ENCODE results near the gene DIS3L2.
"Not testable (repeated sequence)": the region's sequence is repeated elsewhere in the genome, so short reads cannot be mapped to it uniquely, and the experiment has no call there.

Gene DIS3L2

DNA sequence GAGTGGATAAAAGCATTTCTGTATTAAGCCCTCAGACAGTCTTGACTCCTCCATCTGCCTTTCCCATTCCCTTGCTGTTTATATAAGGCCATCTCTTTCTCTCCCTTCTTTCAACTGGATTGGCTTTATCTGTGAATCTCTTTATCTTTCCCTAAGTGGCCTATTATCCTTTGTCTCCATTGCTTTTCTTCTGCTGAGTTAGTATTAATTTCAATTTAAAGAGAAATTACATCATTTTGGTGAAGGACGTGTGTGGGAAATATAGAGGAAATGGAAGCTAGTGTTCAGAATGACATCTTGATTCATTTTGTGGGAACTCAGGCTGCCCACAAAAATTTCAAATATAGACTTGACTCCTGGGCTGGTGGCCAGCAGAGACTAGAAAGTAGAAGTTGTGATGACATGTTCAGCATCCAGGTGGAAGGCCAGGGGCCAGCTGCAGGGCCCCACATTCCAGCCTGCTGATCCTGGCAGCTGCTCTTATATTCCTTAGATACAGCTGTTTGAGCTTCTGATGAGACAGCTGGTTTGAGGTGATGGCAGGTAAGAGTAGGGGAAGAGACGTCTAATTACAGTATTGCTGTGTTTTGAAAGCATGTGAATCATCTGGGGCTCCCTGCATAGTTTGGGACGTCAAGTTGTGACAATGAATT lies 52.3 kb downstream of the DIS3L2 start:
- DNase-seq, result peak; percentile 36 to 58

DNA sequence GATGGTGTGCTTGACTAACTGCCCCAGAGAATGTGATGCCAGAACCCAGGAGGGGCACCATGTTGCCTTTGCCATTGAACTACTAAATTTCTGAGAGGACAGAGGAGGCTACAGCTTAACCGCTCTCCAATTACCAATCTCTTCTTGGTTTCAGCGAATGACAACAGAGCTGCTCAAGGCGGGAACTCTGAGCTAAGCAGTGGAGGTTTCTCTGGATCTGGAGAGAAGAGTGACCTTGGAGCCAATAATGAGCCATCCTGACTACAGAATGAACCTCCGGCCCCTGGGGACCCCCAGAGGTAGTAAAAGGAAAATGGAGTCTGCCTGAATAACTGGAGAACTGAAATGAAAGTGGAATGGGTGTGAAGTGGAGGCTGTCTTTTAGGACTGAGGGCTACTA lies 53.2 kb downstream of the DIS3L2 start:
- no peak for DNase-seq

- no peak for DNase-seq
Measured at GRCh38 chr2:232018181-232018580, 56.7 kb downstream of the DIS3L2 start.

DNA sequence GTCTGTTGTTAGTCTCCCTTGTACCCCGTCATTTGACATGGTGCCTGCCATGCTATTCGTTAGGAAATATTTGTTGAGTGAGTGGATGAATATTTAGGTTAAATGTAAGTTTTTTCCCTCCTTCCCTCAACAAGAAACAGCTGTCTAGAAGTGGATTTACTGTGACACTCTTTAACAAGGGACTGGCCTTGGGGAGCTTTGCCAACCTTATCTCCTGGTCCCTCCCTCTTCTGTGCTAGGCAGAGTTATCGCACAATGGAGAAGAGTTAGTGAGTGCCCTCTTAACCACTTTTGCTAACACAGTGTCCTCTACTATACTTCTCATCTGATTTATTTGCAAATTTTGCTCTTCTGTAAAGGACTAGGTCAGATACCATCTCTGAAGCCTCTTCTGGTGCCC lies 61.2 kb downstream of the DIS3L2 start:
- DNase-seq, result no peak

DNA sequence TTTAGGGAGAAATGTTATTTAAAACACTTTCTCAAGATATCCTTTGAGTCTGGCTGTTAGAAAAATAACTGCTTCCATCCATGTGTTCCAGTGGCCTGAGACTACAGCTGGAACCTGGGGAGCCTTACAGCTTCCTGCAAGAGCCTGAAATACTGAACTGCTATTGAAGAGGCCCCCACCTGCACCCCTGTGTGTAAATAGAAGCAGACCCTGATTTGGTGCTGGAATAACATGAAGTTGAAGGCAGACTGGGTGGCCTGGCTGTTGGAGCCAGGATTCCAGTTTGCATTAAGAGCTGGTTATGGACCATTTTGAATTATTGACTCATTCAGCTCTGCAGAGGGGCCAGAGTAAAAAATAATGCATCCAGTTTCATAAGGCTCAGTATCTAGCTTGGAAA lies 61.9 kb downstream of the DIS3L2 start:
- DNase-seq, result no peak

GRCh38 chr2:232024457-232024856 lies 62.9 kb downstream of the DIS3L2 start:
- no peak for DNase-seq

DNA sequence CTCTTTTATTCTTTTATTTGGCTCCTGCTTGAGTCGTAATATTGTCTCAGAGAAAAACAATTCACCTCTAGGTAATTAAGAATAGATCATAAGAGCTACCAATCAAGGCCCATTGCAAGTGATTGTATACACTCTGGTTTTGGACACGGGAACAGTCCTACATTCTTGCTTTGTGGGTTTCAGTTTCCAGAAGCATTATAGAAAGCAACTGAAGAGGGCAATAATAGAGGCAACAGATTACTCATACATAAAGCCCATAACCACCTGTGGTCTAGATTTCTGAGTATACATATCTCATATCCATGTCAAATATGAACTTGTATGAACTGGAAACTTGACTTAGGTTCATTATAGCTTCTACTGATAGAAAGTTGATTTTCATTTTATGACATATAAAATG lies 65.4 kb downstream of the DIS3L2 start:
- DNase-seq, result no peak

DNA sequence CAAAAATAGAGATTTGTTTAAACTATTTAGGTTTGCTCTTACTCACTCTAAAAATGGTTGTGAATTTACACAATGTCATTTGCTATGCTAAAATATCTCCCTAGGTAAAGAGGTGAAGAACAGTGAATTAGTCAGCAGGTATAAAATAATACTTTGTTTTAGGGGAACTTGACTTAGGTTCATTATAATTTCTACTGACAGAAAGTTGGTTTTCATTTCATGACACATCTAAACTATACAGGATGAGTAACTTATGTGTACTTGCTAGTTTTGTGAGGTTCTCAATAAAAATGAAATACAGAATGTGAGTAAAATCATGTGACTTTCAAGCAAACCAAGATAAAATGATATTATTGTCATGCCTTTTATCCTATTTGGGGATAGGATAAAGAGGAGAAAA lies 66.0 kb downstream of the DIS3L2 start:
- DNase-seq, result no peak

DNA sequence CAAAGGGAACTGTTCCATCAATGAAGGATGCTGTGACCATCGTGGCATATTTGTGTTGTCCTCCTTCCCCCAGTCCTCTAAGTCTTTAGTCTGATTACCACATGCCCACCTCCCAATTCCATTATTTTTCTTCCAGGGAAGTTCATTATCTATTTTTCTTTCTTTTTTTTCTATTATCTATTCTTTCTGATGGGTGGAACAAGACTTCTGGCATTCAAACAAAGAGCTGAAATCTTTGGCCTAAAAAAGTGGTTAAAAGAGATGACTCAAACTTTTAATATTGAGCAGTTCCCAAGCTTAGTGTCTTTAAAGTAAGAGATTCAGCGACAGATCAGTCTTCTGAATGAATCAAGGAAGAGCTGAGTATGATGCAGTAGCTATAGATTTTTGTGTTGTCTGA lies 66.6 kb downstream of the DIS3L2 start:
- DNase-seq, result no peak

GRCh38 chr2:232028631-232029030 lies 67.1 kb downstream of the DIS3L2 start:
- DNase-seq, result no peak

- DNase-seq, result no peak
Measured at GRCh38 chr2:232029346-232029745, 67.8 kb downstream of the DIS3L2 start.

DNA sequence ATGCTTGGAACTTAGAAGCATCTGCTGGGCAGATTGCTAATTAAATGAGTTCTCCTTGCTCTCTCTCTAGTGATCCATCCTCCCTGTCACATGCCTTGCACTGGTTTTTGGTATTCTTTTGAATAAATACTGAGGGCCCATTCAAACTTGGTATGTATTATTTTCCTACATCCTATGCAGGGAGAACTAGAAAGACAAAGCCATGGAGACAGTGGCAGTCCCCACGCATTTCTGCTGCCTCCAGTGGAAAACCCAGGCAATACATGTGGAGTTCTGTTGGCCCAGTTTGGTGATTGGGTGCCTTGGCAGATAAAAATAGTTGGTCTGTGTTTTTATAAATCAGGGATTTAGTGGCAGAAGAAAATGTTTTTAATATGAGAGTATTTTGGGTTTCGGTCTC lies 68.7 kb downstream of the DIS3L2 start:
- no peak for DNase-seq

GRCh38 chr2:232035292-232035691 lies 73.8 kb downstream of the DIS3L2 start:
- not testable (repeated sequence) for DNase-seq

- DNase-seq, result not testable (repeated sequence)
Measured at GRCh38 chr2:232036876-232037275, 75.4 kb downstream of the DIS3L2 start.

DNA sequence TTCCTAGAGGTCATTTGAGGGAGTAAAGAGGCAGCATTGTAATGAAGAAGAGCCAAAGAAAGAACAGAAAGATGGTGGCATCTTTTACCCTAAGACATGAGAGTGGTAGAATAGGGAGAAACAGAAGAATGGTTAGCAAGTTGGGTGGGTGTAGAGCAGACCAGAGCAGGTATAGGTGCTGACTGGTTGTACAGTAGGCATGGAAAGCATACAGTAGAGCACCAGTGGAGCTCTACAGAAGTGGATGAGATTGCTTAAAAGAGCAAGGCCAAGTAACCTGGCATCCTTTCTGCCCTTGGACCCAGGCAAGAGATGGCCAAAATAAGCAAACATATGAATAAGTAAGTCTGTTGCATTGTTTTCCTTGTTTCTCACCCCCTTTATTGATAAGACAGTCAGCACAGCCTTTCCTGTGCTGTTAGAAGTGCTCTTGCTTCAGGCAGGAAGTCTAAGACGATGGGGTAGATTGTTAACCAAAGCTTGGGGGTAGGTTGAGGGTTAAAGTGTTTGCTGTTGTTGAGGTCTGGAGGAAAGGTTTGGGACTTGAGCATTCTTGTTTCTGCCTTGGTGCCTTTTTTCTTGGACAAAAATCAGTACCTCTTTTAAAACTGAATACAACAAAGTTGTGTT lies 76.9 kb downstream of the DIS3L2 start:
- DNase-seq, result no peak

- no peak for DNase-seq
Measured at GRCh38 chr2:232038881-232039485, 77.5 kb downstream of the DIS3L2 start.

- DNase-seq, result no peak
Measured at GRCh38 chr2:232042911-232043574, 81.5 kb downstream of the DIS3L2 start.

- DNase-seq, result no peak
Measured at GRCh38 chr2:232043966-232044365, 82.5 kb downstream of the DIS3L2 start.

DNA sequence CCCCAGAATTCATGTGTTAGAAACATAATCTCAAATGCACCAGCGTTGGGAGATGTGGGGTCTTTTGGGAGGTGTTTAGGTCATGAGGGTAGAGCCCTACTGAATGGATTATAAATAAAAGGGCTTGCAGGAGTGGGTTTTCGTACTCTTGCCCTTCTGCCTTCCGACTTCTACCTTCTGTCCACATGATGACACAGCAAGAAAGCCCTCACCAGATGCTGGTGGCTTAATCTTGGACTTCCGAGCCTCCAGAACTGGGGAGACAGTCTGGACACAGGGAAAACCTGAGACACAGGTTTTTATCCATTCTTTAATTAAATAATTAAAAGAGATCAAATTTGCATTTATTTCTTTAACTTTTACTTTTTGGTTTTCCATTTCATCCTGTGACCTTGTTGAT lies 87.8 kb downstream of the DIS3L2 start:
- no peak for DNase-seq

- no peak for DNase-seq
Measured at GRCh38 chr2:232052591-232052990, 91.1 kb downstream of the DIS3L2 start.

DNA sequence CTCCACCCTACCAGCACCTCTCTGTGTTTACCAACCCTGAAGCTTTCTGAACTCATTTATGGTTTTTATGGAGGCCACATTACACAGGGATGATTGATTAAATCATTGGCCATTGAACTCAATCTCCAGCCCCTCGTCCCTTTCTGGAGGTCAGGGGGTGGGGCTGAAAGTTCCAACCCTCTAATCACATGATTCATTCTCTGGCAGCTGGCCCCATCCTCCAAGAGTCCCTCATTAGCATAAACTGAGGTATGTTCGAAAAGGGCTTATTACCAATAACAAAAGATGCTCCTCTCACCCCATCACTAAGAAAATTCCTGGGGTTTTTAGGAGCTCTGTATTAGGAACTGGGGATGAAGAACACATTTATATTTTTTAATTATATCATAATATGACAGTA lies 92.3 kb downstream of the DIS3L2 start:
- no peak for DNase-seq

- DNase-seq, result no peak
Measured at GRCh38 chr2:232058063-232058877, 96.8 kb downstream of the DIS3L2 start.

DNA sequence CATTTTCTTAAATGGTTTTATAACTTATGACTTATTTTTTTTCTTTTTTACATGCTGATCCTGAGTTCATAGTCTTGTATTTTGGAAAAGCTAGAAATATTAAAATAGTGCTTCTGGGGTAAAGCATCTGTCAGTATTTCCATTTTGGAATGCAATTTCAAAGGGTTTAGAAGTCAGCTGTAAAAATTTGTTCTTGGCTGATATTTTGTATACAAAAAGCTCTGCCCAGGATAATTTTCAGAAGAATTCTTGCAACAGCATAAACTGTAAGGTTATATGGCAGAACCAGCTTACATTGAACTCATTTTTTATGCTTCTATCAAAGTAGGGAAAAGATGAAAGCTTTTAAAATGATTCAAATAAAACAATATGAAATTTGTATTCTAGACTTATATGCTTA lies 97.4 kb downstream of the DIS3L2 start:
- no peak for DNase-seq
